HG03432 (cell line): ENCODE measurements around the gene HNRNPF.
A peak's percentile ranks its signal among the peaks of the same experiment; 100 is the strongest.
"Not testable (repeated sequence)": the region's sequence is repeated elsewhere in the genome, so short reads cannot be mapped to it uniquely, and the experiment has no call there.

Experiments used
- ATAC-seq: cut with Tn5 transposase; IDR thresholded peaks from one replicate; pipeline ENCODE4 v1.9.1; 2021; ENCODE audit warnings: mild to moderate bottlenecking, moderate library complexity; ENCODE audit not compliant: unreplicated experiment

Gene HNRNPF

DNA sequence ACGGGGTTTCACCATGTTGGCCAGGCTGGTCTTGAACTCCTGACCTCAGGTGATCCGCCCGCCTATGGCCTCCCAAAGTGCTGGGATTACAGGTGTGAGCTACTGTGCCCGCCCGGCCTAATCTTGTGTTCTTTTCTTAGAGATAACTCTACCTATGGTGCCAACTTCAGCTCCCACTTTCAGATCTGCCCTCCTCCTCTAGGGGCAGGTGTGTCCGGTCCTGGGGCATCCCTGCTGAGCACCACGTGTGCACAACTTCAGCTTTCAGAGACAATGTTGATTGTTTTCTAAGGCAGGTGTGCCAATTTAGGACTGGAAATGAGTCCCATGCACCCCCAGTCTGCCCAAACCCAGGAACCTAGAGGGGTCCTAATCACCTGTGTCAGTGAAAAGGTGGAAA lies 56.0 kb downstream of the HNRNPF start:
- no peak for ATAC-seq

DNA sequence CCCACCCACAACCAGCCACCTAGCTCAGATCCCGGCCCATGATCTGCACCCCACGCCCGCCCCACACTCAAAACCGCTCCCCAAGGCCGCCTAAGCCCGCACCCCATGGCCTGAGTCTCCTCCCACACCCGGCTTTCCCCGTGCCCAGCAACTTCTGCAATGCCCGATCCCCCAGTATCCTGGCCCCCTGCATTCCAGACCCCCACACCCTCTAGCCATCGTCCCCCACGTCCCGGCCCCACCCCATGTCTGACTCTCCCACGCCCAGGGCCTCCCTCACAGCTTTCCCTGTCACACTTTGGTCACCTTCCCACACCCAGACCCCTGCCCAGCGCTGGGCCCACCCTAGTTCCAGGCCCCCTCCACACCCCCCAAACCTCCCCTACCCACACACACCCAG lies 57.7 kb downstream of the HNRNPF start:
- ATAC-seq: no peak

DNA sequence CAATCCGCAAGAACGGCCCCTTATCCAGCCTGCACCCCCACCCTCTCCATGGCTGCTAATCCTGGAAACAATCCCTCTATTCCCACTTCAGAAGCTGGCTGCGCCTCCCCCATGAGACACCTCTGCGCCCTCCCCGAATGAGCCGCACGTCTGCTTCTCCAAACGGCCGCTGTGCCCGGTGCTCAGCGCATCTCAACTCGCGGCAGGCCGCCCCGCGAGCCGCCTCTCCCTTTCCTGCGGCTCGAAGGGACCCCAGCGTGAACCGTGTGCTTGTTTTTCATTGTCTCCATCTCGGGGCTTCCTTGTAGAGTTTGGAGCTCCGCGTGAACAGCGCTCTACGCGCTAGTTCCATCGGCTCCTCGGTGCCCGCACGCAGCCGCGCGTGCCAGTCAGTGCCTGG lies 58.3 kb downstream of the HNRNPF start:
- no peak for ATAC-seq

- ATAC-seq: no peak
Observed at GRCh38 chr10:43350156-43350555, 58.8 kb downstream of the HNRNPF start.

DNA sequence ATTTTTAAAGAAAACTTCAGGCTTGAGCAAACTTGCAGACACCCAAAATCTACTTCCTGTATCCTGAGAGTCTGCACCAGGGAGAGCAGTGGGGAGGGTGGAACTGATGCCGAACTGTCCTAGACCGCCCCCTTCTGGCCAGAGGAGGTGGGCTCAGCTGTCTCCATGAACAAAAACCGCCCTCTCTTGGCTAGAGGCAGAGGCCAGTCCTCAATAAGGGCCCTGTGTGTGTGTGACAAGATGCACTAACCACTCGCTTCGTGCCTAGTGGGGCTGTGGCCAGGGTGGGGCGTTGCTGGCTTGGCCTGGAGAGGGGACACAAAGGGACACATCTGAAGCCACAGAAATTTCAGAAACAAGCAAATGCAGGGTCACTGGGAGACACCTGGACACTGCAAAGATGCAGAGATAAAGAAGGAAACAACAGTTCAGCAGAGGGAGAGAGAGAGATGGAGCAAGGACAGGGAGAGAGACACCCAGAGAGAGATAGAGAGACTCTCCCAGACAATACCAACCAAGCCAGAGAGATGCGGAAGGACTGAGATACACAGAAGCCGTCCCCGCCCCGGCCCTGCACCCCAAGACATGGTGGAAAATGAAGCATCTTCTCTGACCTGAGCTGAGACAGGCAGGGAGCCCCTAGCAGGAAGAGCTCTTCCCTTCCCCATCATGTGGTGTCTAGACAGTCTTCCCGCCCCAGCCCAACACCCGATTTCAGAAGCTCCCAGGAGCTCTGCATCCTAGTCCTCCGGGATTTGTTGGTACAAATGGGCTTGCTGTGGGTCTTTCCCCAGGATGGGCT lies 60.3 kb downstream of the HNRNPF start:
- peak; percentile 100 for ATAC-seq

- peak; percentile 13 for ATAC-seq
Observed at GRCh38 chr10:43347997-43348396, 61.0 kb downstream of the HNRNPF start.

- ATAC-seq: no peak
Observed at GRCh38 chr10:43344051-43344450, 64.9 kb downstream of the HNRNPF start.

- no peak for ATAC-seq
Observed at GRCh38 chr10:43343126-43343525, 65.9 kb downstream of the HNRNPF start.

DNA sequence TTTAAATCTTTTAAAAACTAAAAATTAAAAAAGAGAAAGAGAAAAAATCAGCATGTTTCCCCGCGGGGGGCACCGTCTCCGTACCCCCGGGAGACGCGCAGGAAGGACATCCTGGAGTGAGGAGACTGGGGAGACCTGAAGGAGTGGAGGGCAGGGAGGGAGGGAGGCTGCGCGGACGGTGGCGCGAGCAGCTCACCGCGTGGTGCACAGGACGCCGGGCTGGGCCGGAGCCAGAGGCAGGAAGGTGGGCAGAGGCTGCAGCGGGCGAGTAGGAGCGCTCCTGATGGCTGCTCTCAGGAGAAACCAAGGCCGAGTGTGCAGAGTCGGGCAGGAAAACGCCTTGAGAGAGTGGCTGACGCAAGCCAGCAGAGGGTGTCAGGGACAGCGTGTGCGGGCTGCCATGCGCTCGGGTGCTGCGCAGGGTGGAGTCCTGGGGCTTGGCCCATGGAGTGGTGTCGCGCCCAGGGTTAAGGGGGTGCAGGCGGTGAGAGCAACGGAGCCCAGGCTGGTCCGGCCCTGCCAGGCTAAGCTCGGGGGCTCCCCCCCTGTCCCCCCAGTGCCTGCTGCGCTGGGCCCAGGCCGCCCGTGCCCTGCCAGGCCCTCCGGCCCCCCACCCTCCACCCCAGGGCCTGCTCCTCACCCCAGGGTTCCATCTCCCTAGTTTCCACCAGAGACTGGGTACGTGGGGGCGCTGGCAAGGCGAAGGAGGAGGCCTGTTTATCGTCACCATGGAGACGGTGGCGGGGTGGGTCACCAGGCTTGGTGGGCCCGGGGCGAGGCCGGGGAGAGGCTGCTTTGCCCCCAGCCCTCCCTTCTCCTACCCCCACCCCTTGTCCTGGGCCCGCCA lies 66.5 kb downstream of the HNRNPF start:
- no peak for ATAC-seq

- ATAC-seq: no peak
Observed at GRCh38 chr10:43341450-43341849, 67.5 kb downstream of the HNRNPF start.

DNA sequence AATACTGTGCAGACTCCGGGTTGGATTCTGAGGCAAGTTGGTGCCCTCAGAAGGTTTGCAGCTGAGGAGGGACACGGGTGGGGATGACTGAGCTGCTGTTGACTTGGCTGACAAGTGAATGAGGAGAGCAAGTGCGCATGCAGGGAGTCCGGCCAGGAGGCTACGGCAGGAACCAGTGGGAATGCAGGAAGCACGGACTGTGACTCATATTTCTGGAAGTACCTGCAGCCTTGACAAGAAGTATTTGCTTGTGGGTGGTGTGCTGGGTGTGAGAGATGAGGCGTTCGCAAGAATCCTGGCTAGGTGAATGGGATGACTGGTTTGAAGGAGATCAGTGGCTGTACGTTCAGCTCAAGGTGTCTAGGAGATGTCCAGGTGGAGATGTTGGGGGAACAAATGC lies 68.4 kb downstream of the HNRNPF start:
- ATAC-seq: no peak

- no peak for ATAC-seq
Observed at GRCh38 chr10:43340101-43340500, 68.9 kb downstream of the HNRNPF start.

DNA sequence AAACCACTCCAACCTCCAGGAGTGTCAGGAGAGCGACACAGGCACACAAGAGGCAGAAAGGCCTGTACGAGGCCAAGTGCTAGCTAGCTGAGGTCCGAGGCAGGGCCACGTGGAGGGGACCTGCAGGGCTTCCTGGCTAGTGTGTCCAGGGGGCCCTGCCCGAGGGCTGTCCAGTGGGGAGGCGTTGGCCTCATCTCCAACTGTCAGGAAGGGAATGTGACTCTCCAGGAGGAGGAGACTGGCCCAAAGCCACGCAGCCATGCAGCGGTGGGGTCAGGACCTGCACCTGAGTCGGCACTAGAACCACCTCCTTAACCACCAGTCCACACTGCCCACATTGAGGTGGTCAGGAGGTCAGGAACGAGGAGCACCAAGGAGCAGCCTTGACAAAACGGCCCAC lies 69.8 kb downstream of the HNRNPF start:
- no peak for ATAC-seq

DNA sequence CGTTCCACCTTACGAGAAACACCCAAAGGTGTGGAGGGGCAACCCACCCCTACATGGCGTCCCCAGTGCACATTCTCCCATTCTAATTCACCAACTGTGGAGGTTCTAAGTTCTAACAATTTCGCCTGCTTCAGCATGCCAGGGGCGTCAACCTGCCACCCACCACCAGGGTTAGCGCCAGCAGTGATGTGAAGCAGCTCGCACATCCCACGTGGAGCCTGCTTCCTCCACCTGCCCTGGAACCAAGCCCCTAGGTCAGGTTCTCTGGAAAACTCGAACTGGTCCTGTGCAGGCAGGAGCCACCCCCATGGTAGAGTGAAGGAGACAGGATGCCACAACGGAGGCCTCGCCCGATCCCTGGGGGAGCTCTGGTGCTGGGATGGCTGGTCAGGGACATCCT lies 70.9 kb downstream of the HNRNPF start:
- ATAC-seq: no peak

DNA sequence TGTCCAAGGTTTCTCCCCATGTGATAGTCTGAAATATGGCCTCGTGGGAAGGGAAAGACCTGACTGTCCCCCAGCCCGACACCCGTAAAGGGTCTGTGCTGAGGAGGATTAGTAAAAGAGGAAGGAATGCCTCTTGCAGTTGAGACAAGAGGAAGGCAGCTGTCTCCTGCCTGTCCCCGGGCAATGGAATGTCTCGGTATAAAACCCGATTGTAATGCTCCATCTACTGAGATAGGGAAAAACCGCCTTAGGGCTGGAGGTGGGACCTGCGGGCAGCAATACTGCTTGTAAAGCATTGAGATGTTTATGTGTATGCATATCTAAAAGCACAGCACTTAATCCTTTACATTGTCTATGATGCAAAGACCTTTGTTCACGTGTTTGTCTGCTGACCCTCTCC lies 71.5 kb downstream of the HNRNPF start:
- ATAC-seq: not testable (repeated sequence)

DNA sequence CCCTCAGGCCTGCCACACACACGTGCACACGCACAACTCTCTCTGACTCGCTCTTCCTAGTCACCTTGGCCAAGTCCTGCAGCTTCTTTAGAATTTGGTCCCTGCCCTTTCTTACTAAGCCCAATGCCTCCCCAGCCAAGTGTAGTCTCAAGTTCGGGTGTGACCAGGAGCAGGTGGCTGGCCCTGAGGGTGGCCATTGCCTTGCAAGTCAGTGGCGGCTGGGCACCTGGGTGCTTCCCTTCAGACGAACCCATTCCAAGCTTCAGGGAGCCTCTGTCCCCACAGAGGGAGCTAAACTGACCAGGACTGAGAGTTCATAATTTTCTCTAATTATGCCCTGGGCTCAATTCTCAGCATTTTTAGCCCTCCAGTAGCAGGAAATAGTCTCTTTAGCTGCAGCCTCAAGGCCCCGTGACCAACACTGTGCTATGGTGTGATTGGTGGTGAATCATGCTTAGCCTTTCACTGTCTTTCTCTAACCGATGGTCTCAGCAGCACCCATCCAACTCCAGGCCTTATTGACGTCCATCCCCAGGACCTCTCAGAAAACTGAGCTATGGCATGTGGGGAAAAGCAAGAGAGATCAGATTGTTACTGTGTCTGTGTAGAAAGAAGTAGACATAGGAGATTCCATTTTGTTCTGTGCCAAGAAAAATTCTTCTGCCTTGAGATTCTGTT lies 72.2 kb downstream of the HNRNPF start:
- no peak for ATAC-seq

GRCh38 chr10:43336061-43336460 lies 72.9 kb downstream of the HNRNPF start:
- no peak for ATAC-seq
